GM12878 (cell line): ENCODE results near the gene ALDH1L1. TPM values are rescaled to one million over a fixed set of nuclear protein-coding genes. Genes with fewer than 3 reads are reported as not detected.

Experiments used
- ATAC-seq: fragments of 200-7000 bp; cut with Tn5 transposase; 3 replicates; pipeline ENCODE4 v1.9.1; 2020; ENCODE audit warnings: mild to moderate bottlenecking, moderate library complexity
- BruUV-seq: library from RNA; stranded (reverse); fragments of 400-500 nt; replicated peaks from 2 replicates; lab custom pipeline; 2021; lab: Mats Ljungman, UMichigan
- CTCF ChIA-PET: fragments of 300-600 bp; sonication (Branson Sonifier 250); formaldehyde crosslinking; extraction: SDS; loops from one replicate; lab custom pipeline; 2021; ENCODE audit warnings: inconsistent platforms; lab: Yijun Ruan, JAX
- POLR2A ChIA-PET: fragments of 350-600 bp; formaldehyde crosslinking; extraction: SDS; loops from one replicate; lab custom pipeline; 2021; ENCODE audit warnings: inconsistent platforms; lab: Charles Lee
- RAD21 ChIA-PET: fragments of 300-600 bp; sonication (Branson Sonifier 250); formaldehyde crosslinking; loops from one replicate; lab custom pipeline; 2023; ENCODE audit warnings: antibody characterized with exemption; ENCODE audit not compliant: unreplicated experiment; lab: Charles Lee
- SMC1A ChIA-PET: fragments of 300-600 bp; sonication (Branson Sonifier 250); formaldehyde crosslinking; loops from one replicate; lab custom pipeline; 2023; ENCODE audit not compliant: unreplicated experiment, uncharacterized antibody; lab: Charles Lee
- DNase-seq: peaks from one replicate; pipeline ENCODE4 v3.0.0-alpha.2; 2011; ENCODE audit warnings: low read depth, low spot score
- FAIRE-seq: peaks from 3 replicates; lab custom pipeline; 2011; peaks lifted over from hg19 to GRCh38; lab: Jason Lieb, UNC
- H2AFZ ChIP-seq: 2 replicates; pipeline ENCODE4 v1.6.0; 2011; ENCODE audit warnings: low read depth, low read length, control low read depth; ENCODE audit not compliant: control insufficient read depth
- H3K27ac ChIP-seq: 2 replicates; pipeline ENCODE4 v1.5.1; 2011; ENCODE audit warnings: control low read depth; ENCODE audit not compliant: control insufficient read depth, insufficient read depth
- H3K27me3 ChIP-seq, 2 experiments: replicated peaks in 1 of 2; 2 replicates each; pipeline versions ENCODE4 v1.6.0 to v1.6.1; 2011; ENCODE audit warnings: low read length in 1 of 2; ENCODE audit not compliant: control insufficient read depth in 2 of 2, insufficient read depth in 2 of 2
- H3K36me3 ChIP-seq, 2 experiments: 2 replicates each; pipeline ENCODE4 v1.5.1; 2011; ENCODE audit warnings: low read length in 1 of 2; ENCODE audit not compliant: control insufficient read depth in 2 of 2, insufficient read depth in 2 of 2
- H3K4me1 ChIP-seq: 2 replicates; pipeline ENCODE4 v1.6.1; 2011; ENCODE audit warnings: mild to moderate bottlenecking, low read length, moderate library complexity, mixed read lengths; ENCODE audit not compliant: control insufficient read depth, insufficient read depth
- H3K4me2 ChIP-seq: 2 replicates; pipeline ENCODE4 v1.6.0; 2011; ENCODE audit warnings: control low read depth; ENCODE audit not compliant: control insufficient read depth, insufficient read depth
- H3K4me3 ChIP-seq: fragments of 200-600 bp; sonication (generic); 2 replicates; pipeline ENCODE4 v1.5.1; 2016
- H3K79me2 ChIP-seq: 2 replicates; pipeline ENCODE4 v1.6.0; 2011; ENCODE audit warnings: low read length; ENCODE audit not compliant: control insufficient read depth, insufficient read depth
- H3K9ac ChIP-seq: 2 replicates; pipeline ENCODE4 v1.8.0; 2011; ENCODE audit warnings: low read length, control low read depth, mixed read lengths; ENCODE audit not compliant: control insufficient read depth, insufficient read depth
- H3K9me3 ChIP-seq: replicated peaks from 3 replicates; pipeline ENCODE4 v1.5.1; 2011; ENCODE audit warnings: mild to moderate bottlenecking, low read length; ENCODE audit not compliant: control insufficient read depth, insufficient read depth
- H4K20me1 ChIP-seq: 2 replicates; pipeline ENCODE4 v1.6.0; 2011; ENCODE audit not compliant: control insufficient read depth, insufficient read depth
- BRCA1 ChIP-seq: IDR thresholded peaks from 2 replicates; pipeline ENCODE4 v1.6.1; 2011; ENCODE audit warnings: low read depth, low read length, improper control_type of control experiment
- EGR1 ChIP-seq, 2 experiments: IDR thresholded peaks; 1 replicate in 1 of 2; 2 replicates in 1 of 2; pipeline ENCODE4 v1.6.1; 2011 to 2012; ENCODE audit warnings: low read depth in 2 of 2, low read length in 2 of 2, borderline replicate concordance in 1 of 2, mild to moderate bottlenecking in 1 of 2, moderate library complexity in 1 of 2
- IRF4 ChIP-seq: IDR thresholded peaks from 2 replicates; pipeline ENCODE4 v1.6.1; 2011; ENCODE audit warnings: low read depth, low read length
- KDM1A ChIP-seq: fragments of 200-600 bp; sonication (generic); IDR thresholded peaks from 2 replicates; pipeline ENCODE4 v1.6.1; 2016; ENCODE audit warnings: borderline replicate concordance
- MEF2A ChIP-seq: IDR thresholded peaks from 2 replicates; pipeline ENCODE4 v1.6.1; 2011; ENCODE audit warnings: low read depth, mild to moderate bottlenecking, low read length, moderate library complexity; ENCODE audit not compliant: insufficient read depth
- MYC ChIP-seq: IDR thresholded peaks from 2 replicates; pipeline ENCODE4 v1.6.1; 2011; ENCODE audit warnings: mild to moderate bottlenecking, low read length, moderate library complexity, inconsistent platforms; ENCODE audit not compliant: insufficient read depth, insufficient replicate concordance, insufficient read length, severe bottlenecking
- NRF1 ChIP-seq: conservative IDR thresholded peaks from 2 replicates; pipeline ENCODE4 v1.6.1; 2011; ENCODE audit warnings: mild to moderate bottlenecking, low read depth, low read length, improper control_type of control experiment
- POU2F2 ChIP-seq: IDR thresholded peaks from 3 replicates; pipeline ENCODE4 v1.6.1; 2011; ENCODE audit warnings: low read depth, mild to moderate bottlenecking, low read length, borderline replicate concordance
- STAT1 ChIP-seq: fragments of 450-650 bp; conservative IDR thresholded peaks from 2 replicates; pipeline ENCODE4 v1.6.1; 2014; ENCODE audit warnings: antibody characterized with exemption, mild to moderate bottlenecking
- WRNIP1 ChIP-seq: IDR thresholded peaks from 2 replicates; pipeline ENCODE4 v1.6.1; 2011; ENCODE audit warnings: low read depth, low read length, improper control_type of control experiment, borderline replicate concordance
- ZBTB11 ChIP-seq: fragments of 450-650 bp; formaldehyde crosslinking; IDR thresholded peaks from 2 replicates; pipeline ENCODE4 v1.5.0; 2022; ENCODE audit warnings: mild to moderate bottlenecking, missing genetic modification characterization
- ZNF217 ChIP-seq: fragments of 450-650 bp; IDR thresholded peaks from 2 replicates; pipeline ENCODE4 v1.6.1; 2017; ENCODE audit warnings: antibody characterized with exemption, mild to moderate bottlenecking
- WGBS: methylation state at CpG from one replicate; pipeline ENCODE4 v1.1.6; 2016; ENCODE audit warnings: low lambda C conversion rate; ENCODE audit not compliant: insufficient replicate concordance, insufficient coverage; ENCODE audit errors: missing lambda C conversion rate; 5-methylcytosine and 5-hydroxymethylcytosine counted together
- in situ Hi-C: fragments of 300-500 bp; cut with MboI; formaldehyde crosslinking; loops from 9 replicates; pipeline ENCODE4 v1.14.3; 2018; ENCODE audit warnings: mixed read lengths
- intact Hi-C: fragments of 100-400 bp; cut with micrococcal nuclease; formaldehyde crosslinking; loops from one replicate; pipeline ENCODE4 v1.14.2; 2022; ENCODE audit not compliant: unreplicated experiment
- polyA plus RNA-seq, 11 experiments: library from polyadenylated mRNA; depleted of rRNA in 4 of 11; unstranded in 6 of 11; stranded (reverse) in 5 of 11; fragments of >200 nt; fragmentation: Nextera tagmentation in 4 of 11; fragmentation: Illumina TruSeq in 1 of 11; extraction: Ambion mirVana in 4 of 11; extraction: Trizol in 1 of 11; gene quantifications; 1 replicate in 1 of 11; 2 replicates in 10 of 11; pipeline versions ENCODE4 v1.2.1 to v1.2.3, GENCODE V29; 2011 to 2016; ENCODE audit warnings: inconsistent platforms in 2 of 11, missing spikeins in 2 of 11, low read depth in 1 of 11
- total RNA-seq, 4 experiments: library from RNA; depleted of rRNA in 3 of 4; stranded (reverse); fragments of >200 nt in 3 of 4; fragmentation: Illumina TruSeq in 1 of 4; extraction: Trizol in 1 of 4; gene quantifications; 2 replicates each; pipeline versions ENCODE4 v1.2.1 to v1.2.3, GENCODE V29; 2013 to 2021

Gene ALDH1L1
- total and polyA plus RNA-seq, 10 of the 15 experiments (the other 5 are each of a cell fraction or from before 2014, with no cell fraction given): 0.04 to 18.2 (median 0.45) TPM

GRCh38 chr3:126057936-126058335 lies 122.5 kb downstream of the ALDH1L1 start:
- RAD21 ChIA-PET: no interaction called here
- no peaks in the 10 kb centered on the region for H3K79me2 ChIP-seq
- TF ChIP-seq ZBTB11 (CRISPR knock-in tag): no peak
- no peak for TF ChIP-seq IRF4
- no peak for TF ChIP-seq EGR1 (IDR thresholded peaks at IDR 0.05; ENCODE audit: borderline replicate concordance in 1 of 2, low read depth in 2 of 2, low read length in 2 of 2)
- TF ChIP-seq POU2F2: no peak
- no peak for TF ChIP-seq NRF1
- no peak for TF ChIP-seq KDM1A
- TF ChIP-seq WRNIP1: no peak
- no peak for TF ChIP-seq STAT1
- no peak for TF ChIP-seq BRCA1
- TF ChIP-seq MEF2A: no peak
- no peak for TF ChIP-seq ZNF217
- TF ChIP-seq MYC: no peak
- no peaks in the 10 kb centered on the region for H3K27me3 ChIP-seq
- no peak overlapping the region for H3K4me3 ChIP-seq
- FAIRE-seq (no peak), ATAC-seq (no peak), DNase-seq (no peak)
- no peak overlapping the region for H3K9ac ChIP-seq
- intact Hi-C loops (no loop called here), in situ Hi-C loops (no loop called here)
- no TSS peak for BruUV-seq
- POLR2A ChIA-PET: no interaction called here
- CTCF ChIA-PET: no interaction called here
- H3K36me3 ChIP-seq: no peaks in the 10 kb centered on the region
- 89% methylated on average over 13 of the region's 13 CpGs for WGBS
- SMC1A ChIA-PET: no interaction called here
- H4K20me1 ChIP-seq: no peaks in the 10 kb centered on the region
- peaks cover under 1% of the 10 kb centered on the region; the same call in 1 of the 2 replicates for H3K4me1 ChIP-seq
- H2AFZ ChIP-seq: no peak overlapping the region
- H3K4me2 ChIP-seq: no peak overlapping the region
- H3K9me3 ChIP-seq: no peaks in the 10 kb centered on the region
- no peak overlapping the region for H3K27ac ChIP-seq
